ENCODE data around the gene CACNA1C. TPM values are rescaled to one million over a fixed set of nuclear protein-coding genes. Genes with fewer than 3 reads are reported as not detected.

CACNA1C gene
- total RNA-seq, 1 experiment from 2014 or later, result 0.57 TPM

GRCh38 chr12:2541631-2542204 lies 488.9 kb downstream of the CACNA1C start:
- no peak for DNase-seq (ENCODE audit: low read depth)

- DNase-seq (ENCODE audit: low read depth), result no peak
Measured at GRCh38 chr12:2543801-2544200, 491.0 kb downstream of the CACNA1C start.

- DNase-seq (ENCODE audit: low read depth), result no peak
Measured at GRCh38 chr12:2544230-2544629, 491.4 kb downstream of the CACNA1C start.

DNA sequence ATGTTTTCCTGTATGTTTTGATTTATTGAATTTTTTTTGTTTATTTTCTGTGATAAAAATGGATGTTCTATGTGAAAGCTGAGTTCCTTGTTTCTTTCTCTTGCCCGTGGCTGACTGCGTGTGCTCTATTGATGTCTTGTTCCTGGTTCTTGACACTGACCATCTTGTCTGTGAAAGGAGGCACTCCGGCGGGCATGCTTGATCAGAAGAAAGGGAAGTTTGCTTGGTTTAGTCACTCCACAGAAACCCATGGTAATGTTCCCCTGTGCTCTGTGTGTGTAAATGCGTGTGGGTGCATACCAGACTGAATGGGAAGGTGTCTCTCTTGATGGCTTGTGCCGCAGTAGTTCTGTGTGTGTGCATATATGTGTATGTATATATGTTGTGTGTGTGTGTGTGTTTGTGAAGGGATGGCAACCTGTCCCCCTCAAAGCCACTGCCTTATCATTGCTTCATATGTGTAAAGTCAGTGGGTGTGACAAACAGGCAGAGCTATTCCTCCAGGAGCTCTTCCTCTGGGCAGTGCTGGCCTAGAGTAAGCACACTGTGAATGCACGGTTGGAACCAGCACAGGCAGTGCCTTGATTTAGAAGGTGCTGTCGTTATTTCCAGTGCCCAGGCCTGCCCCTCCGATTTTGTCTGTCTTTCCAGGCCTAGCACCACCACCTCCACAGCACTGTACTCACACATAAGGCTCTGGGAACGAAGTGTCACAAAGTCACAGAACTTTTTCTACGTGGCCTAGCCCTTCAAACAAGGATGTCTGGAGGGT lies 494.7 kb downstream of the CACNA1C start:
- DNase-seq (ENCODE audit: low read depth), result no peak

- DNase-seq (ENCODE audit: low read depth), result no peak
Measured at GRCh38 chr12:2548081-2548480, 495.3 kb downstream of the CACNA1C start.

DNA sequence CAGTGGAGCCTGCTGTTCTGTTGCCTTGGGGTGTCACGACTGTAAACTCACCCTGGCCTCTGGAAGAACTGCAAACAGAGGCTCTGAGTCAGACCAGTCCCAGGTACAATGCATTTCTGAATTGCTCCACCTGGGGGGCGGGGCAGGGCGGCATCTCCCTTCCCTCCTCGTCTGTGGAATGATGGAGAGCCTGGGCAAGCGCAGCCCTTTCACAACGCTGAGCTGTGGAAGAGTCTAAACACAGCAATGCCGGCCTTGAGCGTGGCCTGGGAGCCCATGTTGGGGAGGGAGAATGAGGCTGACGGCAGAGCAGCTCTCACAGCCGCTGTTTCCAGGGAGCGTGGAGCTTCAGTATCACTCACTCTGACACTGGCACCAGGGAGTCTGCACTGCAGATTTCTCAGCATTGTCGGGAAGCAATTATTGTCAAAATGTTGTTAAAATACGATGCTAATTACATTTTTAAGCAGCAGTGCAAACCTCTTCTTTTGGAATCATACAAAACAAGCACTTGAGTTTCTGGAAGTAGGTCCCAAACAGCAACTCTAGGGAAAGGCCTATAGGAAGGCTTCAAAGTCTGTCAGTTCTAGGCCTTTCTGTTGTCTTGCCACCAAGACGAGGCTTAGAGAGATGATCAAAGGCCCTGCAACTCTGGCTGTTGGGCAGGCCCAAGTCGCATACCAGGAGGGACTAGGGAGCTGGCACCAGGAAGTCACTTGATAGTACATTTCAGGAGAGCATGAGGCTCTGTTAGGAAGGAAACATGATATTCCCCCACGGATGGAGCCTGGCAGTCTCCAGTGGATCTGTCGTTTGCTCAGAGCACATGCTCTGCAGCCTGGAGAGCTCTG lies 498.0 kb downstream of the CACNA1C start:
- no peak for DNase-seq (ENCODE audit: low read depth)

DNA sequence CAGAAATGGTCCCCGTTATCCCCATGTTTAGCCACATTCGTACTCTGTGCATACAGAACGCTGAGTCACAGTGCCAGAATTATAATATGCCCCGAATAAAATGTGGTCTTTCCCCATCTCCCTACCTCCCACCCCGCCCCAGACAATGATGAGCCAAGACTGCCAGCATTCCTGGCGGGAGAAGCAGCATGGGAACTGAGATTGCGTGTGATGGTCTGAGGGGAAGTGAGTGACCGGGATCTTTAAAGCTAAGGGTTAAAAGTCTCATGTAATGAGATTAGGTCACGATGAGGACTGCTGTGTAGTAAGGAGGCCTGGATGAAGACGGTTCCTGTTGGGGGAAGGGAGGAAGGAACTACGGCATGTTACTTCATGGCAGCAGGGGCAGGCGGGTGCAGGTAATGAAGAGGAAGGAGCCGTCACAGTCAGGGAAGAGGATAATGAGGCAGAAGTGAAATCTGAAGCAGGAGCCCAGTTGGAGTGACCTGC lies 498.7 kb downstream of the CACNA1C start:
- no peak for DNase-seq (ENCODE audit: low read depth)

DNA sequence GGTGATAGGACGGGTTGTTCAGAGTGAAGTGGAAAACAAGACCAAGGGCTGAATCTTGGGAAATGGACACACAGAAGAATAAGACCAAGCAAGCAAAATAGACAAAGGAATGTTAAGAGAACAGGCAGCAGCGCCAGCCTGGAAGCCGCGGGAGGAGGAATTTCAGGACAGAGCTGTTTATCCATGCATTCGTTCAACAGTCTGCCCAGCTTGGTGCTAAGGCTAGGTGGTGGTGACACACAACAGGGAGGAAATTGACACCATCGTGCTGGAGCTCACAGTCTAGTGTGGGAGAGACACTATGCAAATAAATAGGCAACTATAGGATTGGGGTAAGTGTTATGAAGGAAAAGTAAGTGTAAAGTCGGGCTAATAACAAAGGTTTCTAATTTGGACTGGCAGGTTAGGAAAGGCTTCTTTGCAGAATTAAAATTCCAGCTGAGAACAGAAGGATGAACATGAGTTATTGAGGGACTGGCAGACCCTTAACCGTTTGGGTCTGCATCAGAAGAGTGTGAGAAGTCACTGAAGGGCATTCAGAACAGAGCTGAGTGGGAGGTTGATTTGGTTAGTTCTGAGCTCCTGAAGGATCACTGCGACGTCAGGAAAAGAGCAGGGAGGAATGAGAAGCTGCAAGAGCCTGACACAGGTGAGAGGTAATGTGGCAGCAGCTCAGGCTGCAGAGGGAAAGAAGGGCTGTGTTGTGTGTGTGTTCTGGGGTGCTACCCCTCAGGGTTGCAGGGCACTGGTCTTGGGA lies 499.4 kb downstream of the CACNA1C start:
- DNase-seq (ENCODE audit: low read depth), result no peak

DNA sequence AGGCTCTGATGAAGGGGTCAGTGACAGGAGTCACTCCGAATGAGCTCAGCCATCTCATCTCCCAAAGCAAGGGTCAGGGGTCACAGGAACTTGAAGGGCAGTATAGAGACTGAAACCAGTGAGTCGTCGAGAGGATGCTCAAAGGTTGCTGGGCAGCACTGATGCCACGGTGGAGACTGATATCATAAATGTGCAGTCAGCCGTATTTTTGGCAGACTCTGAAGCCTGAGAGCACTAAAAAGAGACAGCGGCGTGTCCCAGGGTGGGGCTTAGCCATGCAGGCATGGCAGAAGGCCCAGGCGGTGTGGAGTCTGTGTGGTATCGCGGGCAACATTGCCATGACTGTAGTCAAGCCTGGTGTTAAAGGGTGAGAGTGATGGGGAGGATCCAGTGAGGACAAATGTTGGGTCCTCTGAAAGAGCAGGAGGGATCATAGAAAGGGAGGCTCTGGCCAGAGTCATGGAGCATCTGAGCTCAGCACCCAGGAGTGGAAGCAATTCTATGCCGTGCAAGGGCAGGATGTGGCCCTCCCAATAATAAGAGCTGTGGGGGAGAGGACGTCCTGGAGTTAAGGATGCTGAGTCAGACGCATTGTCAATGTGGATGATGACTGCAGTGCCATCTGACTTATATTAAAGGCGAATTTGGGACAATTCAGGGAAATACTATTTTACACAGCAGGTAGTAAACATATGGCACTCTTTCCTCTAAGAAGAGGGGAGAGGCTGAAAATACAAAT lies 500.8 kb downstream of the CACNA1C start:
- no peak for DNase-seq (ENCODE audit: low read depth)

DNA sequence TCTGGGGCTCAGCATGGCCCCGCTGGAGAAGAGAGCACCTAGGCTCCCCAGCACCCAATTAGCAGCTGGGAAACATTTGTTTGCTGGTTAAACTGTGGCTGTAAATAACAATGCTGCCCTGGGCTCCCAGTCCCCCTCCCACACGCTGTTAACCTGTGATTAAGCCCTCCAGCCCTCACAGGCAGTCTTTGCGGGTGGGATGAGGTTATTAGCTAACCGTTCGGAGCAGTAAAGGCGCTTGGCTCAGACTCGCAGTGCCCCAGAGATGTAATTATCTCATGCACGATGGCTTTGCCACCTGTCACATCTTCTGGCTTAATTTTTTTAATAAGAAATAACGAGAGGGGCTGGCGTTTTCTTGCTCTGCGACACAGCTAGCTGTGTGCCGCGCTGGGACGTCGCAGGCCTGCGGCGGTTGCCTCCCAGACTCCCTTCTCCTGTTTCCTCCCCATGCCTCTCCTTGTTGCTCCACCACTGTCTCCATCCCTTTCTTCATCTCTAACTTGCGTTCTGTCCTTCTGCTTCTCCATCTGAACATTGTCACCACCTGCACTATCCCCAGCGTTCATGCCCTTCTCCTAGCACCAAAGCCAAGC lies 502.8 kb downstream of the CACNA1C start:
- DNase-seq (ENCODE audit: low read depth), result no peak

DNA sequence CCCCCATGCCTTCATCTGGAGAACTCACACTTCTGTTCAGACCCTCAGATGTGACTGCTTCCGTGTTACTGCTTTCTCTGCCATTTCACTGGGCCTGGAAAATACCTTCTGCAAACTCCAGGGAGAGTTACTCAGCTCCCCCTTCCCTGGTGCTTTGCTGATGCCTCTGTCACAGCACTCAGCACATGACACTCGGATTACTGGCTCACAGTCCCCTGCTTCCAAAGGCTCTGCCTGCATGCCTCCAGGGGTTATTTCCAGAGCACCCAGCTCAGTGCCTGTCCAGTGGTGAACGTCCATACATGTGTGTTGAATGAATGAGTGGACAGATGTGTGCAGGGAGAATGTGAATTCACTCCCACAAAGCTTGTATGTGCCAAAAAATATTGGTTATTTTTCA lies 504.8 kb downstream of the CACNA1C start:
- no peak for DNase-seq (ENCODE audit: low read depth)

GRCh38 chr12:2559931-2560330 lies 507.1 kb downstream of the CACNA1C start:
- no peak for DNase-seq (ENCODE audit: low read depth)

DNA sequence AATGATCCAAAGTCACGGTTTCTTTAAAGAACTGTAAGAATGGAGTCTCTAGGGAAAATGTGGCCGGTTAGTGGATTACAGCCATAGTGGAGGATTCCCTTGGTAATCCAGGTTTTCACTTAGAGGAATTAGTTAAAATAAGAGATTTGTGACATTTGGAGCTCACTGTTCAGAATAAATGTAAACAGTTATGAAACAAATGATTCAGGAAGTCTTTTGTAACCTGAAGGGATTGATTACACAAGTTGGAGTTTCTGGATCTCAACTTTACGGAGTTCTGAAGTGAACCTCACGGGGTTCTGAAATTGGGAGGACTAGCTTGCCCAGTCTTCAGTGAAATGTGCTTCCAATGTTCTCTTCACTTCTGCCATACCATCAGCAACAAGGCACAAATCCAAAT lies 507.6 kb downstream of the CACNA1C start:
- DNase-seq (ENCODE audit: low read depth), result no peak

GRCh38 chr12:2561367-2561766 lies 508.6 kb downstream of the CACNA1C start:
- DNase-seq (ENCODE audit: low read depth), result no peak

GRCh38 chr12:2562400-2562799 lies 509.6 kb downstream of the CACNA1C start:
- DNase-seq (ENCODE audit: low read depth), result no peak

DNA sequence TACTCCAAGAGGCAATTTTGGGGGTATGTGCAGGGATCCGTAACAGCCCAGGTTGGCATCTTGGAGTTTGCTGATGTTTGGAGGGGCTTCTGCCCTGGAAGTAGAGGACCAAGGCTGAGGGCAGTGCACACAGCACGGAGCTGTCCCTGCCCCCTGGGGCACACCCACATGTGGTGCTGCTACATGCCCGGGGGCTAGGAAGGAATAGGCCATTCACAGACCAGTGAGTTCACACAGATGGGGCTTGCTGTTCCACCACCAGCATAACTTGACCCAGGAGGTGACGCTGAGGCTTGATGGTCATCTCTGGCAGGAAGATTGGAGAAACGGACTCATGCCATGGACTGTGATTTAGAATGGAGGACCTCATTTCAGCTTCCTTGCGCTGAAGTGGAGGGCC lies 510.9 kb downstream of the CACNA1C start:
- no peak for DNase-seq (ENCODE audit: low read depth)

GRCh38 chr12:2566161-2566560 lies 513.4 kb downstream of the CACNA1C start:
- no peak for DNase-seq (ENCODE audit: low read depth)

DNA sequence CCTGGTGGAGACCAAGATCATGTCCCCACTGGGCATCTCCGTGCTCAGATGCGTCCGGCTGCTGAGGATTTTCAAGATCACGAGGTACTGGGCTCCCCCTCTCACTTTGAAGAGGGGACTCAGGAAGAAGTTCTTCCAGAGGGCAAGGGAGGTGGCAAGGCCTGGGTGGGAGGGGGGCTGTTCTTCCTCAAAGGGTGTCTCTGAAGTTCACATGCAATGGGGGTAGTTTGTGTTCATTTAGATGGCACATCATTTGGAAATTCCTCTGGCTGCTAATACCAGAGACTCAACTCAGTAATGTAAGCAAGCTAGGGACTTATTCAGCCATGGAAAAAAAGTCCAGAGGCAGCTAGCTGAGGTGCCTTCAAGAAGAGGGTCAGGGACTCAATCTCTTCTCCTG lies 514.9 kb downstream of the CACNA1C start:
- no peak for DNase-seq (ENCODE audit: low read depth)

- no peak for DNase-seq (ENCODE audit: low read depth)
Measured at GRCh38 chr12:2570562-2570961, 517.8 kb downstream of the CACNA1C start.

DNA sequence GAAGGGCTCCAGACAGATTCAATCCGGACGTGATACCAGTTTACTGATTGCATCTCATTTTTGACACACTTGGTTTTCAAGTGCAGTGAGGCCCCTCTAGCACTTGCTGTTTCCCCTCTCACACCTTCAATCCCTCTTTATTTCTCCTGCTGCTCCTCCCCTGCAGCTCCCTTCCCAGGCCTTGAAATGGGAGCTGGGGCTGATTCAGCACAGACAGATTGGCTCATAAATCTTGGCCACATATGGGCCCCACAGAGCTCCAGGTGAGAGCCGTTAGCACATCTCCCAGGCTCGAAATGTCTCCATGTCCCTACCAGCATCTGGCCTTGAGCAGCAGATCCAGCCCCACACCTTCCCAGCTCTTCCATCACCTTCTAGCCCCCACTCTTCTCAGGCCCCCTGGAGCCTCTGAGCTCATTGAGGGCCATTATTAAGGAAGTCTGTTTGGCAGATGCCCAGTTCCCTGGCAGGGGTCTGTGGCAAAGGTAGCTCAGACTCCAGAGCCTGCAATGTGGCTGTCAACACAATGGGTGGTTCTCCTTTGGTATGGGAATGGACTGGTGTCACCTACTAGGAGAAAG lies 521.7 kb downstream of the CACNA1C start:
- DNase-seq (ENCODE audit: low read depth), result no peak
